ENCODE results near the gene MELK.
"Not testable (repeated sequence)": the region's sequence is repeated elsewhere in the genome, so short reads cannot be mapped to it uniquely, and the experiment has no call there.

The MELK gene

DNA sequence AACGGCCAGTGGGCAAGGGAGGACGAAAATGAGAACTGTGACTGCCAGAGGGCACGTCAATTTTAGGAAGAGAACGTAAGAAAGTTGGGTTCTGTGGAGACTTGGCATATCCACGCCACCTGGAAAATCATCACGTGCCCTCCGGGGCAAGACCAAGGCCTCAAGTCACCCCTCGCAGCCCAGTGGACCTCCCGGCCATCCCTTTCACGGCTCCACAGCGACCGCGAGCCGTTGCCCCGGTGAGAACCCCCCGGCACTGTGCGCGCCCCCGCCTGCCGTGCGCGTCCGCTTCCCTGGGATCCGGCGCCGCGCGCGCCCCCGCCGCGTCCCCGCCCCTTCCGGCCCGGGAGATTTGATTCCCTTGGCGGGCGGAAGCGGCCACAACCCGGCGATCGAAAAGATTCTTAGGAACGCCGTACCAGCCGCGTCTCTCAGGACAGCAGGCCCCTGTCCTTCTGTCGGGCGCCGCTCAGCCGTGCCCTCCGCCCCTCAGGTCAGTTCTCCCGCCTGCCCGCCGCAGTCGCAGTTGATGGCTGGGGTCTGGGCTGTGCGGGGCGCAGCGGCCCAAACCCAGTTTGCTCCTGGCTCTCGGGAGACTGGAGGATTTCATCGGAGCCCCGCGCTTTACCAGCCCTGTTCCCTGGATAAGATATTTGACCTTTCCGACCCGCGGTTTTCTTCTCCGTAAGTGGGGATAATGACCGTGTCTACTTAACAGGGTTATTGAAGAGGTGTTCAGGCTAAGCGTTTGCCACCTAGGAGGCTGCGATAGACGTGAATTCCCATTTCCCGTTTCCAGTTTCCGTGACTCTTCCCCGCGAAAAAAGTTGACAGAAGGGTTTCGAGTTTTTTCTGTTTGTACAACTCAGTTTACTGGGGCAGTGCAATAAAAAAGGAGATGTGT is at the start of gene MELK:
Gene MELK (plus strand): TSS at position 381 of the 904 bp plus-strand sequence. CDS start 8,787 bp downstream, outside the sequence.
- DNase-seq (ENCODE audit: low spot score): peak; percentile 99

DNA sequence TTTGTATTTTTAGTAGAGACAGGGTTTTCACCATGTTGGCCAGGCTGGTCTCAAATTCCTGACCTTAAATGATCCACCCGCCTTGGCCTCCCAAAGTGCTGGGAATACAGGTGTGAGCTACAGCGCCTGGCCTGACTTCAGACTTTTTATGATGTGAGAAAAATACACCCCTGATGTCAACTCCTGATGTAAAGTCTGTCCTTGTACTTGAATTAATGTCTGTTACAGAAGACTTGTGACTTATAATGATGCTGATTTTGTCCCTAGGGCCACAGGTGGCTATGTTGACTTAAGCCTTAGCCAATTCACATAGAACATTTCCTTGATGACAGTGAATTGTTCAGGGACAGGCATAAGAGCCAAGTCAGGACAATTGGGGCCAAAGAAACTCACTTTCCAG is 42.5 kb upstream of the MELK start:
- no peak for DNase-seq (ENCODE audit: low spot score)

- DNase-seq (ENCODE audit: low spot score): no peak
Observed at GRCh38 chr9:36532353-36532752, 40.3 kb upstream of the MELK start.

DNA sequence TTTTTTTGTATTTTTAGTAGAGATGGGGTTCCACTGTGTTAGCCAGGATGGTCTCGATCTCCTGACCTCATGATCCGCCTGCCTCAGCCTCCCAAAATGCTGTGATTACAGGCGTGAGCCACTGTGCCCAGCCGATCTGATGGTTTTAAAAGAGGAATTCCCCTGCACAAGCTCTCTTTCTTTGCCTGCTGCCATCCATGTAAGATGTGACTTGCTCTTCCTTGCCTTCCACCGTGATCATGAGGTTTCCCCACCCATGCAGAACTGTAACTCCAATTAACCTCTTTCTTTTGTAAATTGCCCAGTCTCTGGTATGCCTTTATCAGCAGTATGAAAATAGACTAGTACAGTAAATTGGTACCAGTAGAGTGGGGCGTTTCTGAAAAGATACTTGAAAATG is 39.0 kb upstream of the MELK start:
- not testable (repeated sequence) for DNase-seq (ENCODE audit: low spot score)

DNA sequence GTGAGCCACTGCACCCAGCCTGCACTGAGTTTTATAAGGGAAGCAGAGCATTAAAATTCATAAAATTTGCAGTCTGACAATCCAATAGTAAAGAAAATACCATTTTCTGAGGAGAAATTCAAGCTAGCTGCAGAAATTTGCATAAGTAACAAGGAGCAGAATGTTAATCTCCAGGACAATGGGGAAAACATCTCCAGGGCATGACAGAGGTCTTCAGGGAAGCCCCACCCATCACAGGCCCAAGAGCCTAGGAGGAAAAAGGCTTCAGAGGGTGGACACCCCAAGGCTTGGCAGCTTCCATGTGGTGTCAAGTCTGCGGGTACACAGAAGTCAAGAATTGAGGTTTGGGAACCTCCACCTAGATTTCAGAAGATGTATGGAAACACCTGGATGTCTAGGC is 37.6 kb upstream of the MELK start:
- DNase-seq (ENCODE audit: low spot score): no peak

DNA sequence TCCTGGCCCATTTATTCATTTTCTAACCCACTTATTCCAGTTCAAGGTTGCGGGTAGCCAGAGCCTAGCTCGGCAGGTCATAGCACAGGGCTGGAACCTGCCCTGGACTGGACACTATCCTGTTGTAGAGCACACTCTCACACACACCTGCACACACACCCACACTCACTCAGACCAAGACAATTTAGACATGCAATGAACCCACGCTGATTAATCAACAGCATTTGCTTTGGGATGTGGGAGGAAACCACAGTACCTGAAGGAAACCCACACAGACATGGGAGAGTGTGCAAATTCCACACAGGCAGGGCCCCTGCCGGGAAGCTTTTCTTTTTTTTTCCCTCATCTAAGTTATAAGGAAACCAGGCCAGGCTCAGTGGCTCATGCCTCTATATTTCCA is 34.8 kb upstream of the MELK start:
- no peak for DNase-seq (ENCODE audit: low spot score)

DNA sequence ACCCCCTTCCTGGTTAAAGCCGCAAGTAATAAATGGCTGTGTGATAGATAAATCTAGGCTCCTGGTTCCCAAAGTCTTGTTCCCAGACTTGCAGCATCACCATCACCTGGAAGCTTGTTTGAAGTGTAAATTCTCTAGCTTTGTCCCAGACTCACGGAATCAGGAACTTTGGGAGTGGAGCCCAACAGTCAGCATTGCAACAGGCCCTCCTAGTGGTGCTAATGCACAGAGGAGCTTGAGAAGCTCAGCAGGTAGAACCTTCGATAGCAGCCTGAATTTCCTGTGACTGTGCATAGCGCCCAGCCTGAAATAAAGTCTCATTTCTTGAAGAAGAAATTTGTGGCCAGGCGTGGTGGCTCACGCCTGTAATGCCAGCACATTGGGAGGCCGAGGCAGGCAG is 30.3 kb upstream of the MELK start:
- DNase-seq (ENCODE audit: low spot score): no peak

- DNase-seq (ENCODE audit: low spot score): no peak
Observed at GRCh38 chr9:36543916-36544315, 28.8 kb upstream of the MELK start.

DNA sequence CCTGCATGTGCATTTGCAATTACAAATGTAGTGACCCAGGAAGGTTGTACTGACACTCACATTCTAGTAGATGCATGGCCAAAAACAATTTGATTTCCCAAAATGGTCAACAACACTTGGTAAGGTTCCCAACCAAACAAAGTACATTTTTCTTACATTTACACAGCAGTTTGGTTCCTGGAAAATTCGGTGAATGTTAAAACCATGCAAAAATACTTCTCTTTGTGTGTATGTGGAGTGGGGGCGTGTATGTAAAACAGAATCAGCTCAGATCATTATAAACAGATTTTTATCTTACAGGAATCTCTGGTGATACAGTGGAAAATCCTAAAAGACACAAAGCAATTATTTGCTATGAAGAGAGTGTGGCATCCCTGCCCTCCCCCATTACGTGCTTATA is 25.1 kb upstream of the MELK start:
- DNase-seq (ENCODE audit: low spot score): no peak

DNA sequence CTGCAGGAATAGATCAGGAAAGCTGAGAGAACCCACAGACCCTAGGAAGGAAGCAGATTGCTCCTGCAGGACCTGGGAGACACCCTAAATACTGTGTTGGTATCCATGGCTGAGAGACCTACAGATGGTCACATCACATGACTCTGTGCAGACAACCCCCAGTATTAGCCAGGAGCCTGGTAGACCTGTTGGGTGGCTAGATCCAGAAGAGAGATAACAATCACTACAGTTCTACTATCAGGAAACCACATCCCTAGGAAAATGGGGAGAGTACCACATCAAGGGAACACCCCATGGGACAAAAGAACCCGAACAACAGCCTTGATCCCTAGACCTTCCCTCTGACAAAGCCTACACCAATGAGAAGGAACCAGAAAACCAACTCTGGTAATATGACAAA is 24.2 kb upstream of the MELK start:
- DNase-seq (ENCODE audit: low spot score): no peak

DNA sequence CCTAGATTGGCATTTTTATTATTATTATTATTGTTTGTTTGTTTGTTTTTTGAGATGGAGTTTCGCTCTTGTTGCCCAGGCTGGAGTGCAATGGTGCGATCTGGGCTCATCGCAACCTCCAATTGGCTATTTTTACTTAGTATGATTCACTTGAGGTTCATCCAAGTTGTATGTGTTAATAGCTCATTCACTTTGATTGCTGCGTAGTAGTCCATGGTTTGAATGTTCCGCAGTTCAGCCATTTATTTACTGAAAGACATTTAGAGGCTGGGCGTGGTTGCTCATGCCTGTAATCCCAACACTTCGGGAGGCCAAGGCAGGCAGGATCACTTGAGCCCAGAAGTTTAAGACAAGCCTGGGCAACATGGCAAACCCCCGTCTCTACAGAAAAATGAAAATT is 22.6 kb upstream of the MELK start:
- no peak for DNase-seq (ENCODE audit: low spot score)

DNA sequence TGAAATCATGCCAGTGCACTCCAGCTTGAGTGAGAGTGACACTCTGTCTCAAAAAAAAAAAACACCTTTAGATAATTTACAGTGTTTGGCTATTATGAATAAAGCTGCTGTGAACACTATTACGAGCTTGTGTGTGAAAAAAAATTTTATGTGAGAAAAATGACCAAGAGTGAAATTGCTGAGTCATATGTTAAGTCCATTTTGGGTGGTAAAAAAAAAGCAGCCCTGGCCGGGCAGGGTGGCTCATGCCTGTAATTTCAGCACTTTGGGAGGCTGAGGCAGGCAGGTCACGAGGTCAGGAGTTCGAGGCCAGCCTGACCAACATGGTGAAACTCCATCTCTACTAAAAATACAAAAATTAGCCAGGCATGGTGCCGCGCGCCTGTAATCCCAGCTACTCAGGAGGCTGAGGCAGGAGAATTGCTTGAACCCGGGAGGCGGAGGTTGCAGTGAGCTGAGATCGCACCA is 22.0 kb upstream of the MELK start:
- not testable (repeated sequence) for DNase-seq (ENCODE audit: low spot score)

GRCh38 chr9:36551129-36551528 is 21.6 kb upstream of the MELK start:
- DNase-seq (ENCODE audit: low spot score): no peak

DNA sequence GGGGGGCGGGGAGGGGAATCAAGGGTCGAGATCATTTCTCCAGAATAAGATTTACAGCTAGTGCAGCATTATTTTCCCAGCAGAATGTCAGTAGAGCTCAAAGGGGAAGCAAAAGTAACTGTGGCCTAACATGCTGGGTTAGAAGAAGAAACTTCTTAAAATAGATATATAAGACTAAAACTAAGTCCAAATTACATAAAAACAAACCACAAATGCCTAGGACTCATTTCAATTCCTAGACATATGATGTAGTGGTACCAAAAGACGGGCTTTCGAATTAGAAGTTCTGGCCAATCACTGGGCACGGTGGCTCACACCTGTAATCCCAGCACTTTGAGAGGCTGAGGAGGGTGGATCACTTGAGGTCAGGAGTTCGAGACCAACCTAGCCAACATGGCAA is 20.8 kb upstream of the MELK start:
- DNase-seq (ENCODE audit: low spot score): no peak

DNA sequence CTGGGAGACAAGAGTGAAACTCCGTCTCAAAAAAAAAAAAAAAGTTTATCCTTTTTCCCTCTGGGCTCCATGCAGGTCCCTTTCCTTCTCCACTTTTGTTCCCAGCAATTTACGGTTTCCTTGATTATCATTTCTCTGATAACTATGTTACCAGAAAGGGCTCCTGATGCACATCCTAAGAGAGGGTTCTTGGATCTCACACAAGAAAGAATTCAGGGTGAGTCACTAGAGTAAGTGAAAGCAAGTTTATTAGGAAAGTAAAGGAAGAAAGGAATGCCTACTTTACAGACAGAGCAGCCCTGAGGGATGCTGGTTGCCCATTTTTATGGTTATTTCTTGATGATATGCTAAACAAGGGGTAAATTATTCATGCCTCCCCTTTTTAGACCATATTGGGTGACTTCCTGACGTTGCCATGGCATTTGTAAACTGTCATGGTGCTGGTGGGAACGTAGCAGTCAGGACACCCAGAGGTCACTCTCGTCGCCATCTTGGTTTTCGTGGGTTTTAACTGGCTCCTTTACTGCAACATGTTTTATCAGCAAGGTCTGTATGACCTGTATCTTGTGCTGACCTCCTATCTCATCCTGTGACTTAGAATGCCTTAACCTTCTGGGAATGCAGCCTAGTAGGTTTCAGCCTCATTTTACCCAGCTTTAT is 13.5 kb upstream of the MELK start:
- no peak for DNase-seq (ENCODE audit: low spot score)

- DNase-seq (ENCODE audit: low spot score): peak; percentile 19
Observed at GRCh38 chr9:36560771-36561170, 11.9 kb upstream of the MELK start.

GRCh38 chr9:36562801-36563200 is 9.9 kb upstream of the MELK start:
- not testable (repeated sequence) for DNase-seq (ENCODE audit: low spot score)

- DNase-seq (ENCODE audit: low spot score): no peak
Observed at GRCh38 chr9:36566813-36567221, 5.9 kb upstream of the MELK start.

DNA sequence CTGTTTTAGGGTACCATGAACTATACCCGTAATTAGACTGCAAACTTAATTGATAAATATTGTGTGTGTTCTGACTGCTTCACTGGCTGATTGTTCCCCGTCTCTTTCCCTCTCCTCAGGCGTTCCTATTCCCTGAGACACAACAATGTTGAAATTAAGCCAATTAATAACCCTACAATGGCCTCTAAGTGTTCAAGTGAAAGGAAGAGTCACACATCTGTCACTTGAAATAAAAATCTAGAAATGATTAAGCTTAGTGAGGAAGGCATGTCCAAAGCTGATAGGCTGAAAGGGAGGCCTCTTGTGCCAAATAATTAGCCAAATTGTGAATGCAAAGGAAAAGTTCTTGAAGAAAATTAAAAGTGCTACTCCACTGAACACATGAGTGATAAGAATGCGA is 4.0 kb upstream of the MELK start:
- DNase-seq (ENCODE audit: low spot score): not testable (repeated sequence)

GRCh38 chr9:36571333-36571732 is 1.4 kb upstream of the MELK start:
- no peak for DNase-seq (ENCODE audit: low spot score)

DNA sequence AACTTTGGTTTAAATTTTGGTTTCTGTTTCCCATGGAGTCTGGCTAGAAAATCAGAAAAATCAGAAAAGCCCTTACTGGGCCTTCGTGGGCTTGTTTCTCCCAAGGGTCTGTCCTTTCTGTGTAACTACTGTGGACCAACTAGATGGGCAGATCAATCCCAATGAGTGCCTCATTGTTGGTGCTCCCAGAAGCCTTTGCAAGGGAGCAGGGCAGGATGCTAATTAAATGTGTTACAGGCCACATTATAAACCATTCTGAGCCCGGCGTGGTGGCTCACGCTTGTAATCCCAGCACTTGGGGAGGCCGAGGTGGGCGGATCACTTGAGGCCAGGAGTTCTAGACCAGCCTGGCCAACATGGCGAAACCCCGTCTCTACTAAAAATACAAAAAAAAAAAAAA is 1.4 kb downstream of the MELK start:
- not testable (repeated sequence) for DNase-seq (ENCODE audit: low spot score)

DNA sequence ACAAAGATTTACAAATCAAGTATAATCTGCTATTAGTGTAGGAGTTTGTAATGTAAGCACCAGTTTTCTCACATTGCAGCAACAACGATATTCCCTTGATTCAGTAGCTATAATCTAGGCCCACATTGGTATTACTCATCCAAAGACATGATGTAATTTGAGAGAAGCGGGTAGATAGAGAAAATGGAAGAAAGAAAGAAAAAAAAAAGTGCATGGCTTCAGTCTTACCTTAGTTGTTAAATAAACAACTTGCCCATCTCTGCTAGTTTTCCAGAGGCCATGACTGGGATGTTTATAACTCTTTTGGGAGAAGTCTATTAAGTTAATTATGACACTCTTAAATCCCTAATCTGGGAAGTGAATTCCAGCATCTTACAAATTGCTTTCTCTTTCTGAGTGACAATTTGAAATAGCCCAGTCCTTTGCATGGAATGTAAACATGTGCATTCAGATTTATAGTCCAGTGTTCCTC is 2.8 kb downstream of the MELK start:
- no peak for DNase-seq (ENCODE audit: low spot score)

DNA sequence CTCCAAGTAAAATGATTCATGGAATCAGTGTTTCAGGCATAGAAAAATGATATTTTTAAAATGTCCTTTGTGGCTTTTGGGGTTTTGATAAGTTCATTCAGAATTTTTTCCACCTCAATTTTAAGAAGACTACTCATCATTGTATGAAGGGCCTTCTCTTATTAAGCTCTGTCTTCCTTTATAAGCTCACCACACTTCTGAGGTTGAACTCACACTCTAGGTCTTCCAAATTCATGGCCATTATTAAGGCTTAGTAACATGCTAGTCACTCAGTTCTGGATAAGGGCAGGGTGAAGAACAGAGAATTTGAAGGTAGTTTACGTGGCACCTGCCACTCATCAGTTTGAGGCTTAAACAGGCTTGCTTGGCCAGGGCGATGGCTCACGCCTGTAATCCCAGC is 4.2 kb downstream of the MELK start:
- DNase-seq (ENCODE audit: low spot score): no peak
